GM18907 (cell line): ENCODE data around the gene RASL11B.
A peak's percentile ranks its signal among the peaks of the same experiment; 100 is the strongest.
"Not testable (repeated sequence)": the region's sequence is repeated elsewhere in the genome, so short reads cannot be mapped to it uniquely, and the experiment has no call there.

Experiments
- ATAC-seq: cut with Tn5 transposase; IDR thresholded peaks from one replicate; pipeline ENCODE4 v1.9.1; 2021; ENCODE audit warnings: mild to moderate bottlenecking, moderate library complexity; ENCODE audit not compliant: unreplicated experiment

Gene RASL11B, protein sequence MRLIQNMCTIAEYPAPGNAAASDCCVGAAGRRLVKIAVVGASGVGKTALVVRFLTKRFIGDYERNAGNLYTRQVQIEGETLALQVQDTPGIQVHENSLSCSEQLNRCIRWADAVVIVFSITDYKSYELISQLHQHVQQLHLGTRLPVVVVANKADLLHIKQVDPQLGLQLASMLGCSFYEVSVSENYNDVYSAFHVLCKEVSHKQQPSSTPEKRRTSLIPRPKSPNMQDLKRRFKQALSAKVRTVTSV

DNA sequence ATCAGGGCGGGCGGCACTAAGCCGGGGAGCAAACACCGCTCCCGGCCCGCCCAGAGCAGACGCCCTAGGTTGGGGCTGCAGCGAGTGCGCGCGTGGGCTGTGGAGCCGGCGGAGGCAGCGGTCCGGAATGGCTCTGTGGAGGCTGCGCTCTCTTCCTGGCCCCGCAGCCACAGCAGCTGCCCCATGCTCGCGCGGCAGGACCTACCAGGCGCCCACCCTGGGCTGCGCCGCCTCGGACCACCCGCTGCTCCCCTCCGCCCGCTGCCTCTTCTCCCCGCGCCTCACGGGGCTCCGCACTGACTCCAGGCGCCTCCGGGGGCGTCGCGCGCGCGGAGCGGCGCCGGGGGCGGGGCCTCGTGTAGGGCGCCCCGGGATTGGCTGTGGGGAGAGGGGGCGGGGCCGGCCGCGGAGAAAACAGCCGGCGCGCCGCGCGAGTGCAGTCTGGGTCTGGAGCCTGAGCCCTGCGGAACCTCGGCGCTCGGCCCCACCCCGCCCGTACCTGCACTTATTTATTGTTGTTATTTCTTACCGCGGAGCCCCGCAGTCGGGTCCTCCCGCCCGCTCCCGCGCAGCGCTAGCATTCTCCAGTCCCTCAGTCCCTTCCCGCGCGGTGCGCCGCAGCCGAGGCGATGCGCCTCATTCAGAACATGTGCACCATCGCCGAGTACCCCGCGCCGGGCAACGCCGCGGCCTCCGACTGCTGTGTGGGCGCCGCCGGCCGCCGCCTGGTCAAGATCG, at the start of gene RASL11B:
RASL11B (plus strand) TSS at position 439 of the 738 bp plus-strand sequence; CDS start at position 630, 191 bp downstream.
- ATAC-seq = peak; percentile 99

DNA sequence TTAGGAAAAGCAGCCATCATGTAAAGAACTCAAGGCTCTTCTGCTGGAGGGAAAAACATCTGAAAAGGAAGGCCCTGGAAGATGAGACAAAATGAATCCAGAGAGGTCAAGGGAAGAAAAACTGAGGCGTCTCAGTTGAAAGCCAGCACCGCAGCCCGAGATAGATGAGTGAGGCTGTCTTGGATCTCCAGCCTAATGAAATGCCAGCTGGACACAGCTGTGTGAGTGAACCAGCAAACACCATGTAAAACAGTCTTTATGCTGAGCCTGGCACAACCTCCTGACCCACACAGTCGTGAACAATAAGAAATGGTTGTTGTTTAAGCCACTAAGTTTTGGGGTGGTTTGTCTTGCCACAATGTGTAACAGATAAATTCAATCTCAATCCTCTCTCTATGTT, 48.6 kb upstream of the RASL11B start:
- no peak for ATAC-seq

DNA sequence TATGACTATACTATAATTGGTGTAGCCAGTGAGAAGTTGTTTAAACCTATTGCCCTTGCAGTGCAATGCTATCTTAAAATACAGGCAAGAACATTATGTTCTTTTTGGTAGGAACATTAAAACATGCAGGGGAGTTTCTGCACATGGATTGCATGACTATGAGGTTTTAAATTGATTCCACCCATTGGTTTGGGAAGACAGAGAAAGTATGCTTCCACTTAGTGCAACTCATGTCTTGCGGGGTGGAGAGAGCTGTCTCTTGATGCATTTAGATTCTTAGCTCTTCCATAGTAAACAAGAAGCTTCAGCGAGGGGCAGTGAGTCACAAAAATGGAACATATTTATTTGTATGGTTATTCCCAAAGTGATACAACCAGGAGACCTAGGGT, 39.5 kb upstream of the RASL11B start:
- ATAC-seq = no peak

DNA sequence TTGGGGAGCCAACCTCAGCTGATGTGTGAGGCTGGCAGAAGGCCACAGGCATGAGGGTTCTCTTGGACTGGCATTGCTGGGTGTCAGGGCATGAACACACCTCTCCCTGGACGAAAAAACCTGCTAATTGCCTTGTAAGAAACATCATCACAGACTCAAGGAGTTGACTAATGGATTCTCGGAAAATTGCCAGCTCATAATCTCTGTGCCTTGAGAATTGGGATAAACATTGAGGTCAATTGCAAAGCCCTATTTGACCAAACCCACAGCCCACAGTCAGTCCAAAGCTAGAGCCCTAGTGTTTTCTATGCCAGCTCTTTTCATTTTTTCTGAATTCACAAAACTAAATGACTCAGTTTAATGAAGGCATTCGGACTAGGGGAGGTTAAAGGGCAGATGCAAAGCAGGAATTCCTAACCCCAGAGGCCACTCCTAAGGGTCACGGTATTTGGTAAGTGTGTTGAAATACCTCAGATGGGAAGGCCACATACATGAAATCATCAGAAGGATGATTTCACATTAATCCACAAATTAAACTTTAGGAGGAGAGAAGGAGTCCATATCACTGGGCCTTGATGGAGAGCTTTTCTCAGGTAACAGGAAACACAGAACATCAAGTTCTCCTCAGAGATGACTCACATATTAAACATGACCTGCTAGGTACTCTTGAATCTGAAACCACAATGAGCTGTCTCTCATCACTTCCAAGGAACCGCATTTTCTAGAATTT, 39.0 kb upstream of the RASL11B start:
- no peak for ATAC-seq

DNA sequence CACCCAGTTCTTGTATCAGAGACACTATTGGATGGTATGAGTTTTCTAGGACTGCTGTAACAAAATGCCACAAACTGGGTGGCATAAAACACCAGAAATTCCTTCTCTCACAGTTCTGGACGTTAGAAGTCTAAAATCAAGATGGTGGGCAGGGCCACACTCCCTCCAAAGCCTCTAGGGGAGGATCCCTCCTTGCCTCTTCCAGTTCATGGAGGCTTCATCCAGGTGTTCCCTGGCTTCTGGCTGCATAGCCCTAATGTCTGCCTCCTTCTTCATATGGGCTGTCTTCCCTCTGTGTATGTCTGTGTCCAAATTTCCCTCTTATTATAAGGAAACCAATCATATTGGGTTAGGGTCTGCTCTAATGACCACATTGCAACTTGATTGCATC, 38.4 kb upstream of the RASL11B start:
- ATAC-seq = no peak

DNA sequence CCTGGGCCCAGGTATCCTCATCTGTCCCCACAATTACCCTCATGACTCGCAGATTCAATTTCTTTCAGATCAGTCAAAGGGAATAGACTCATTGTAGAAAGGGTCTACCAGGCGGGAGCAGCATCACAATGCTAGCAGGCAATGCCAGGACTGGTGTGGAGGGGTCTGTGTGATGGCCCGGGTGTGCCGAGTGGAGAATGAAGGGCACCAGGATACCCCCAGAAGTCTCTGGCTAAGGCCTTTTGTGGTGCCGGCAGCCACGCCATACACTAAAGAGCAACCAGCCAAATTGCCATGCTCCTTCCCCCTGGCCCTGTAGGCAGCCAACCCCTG, 37.9 kb upstream of the RASL11B start:
- ATAC-seq = no peak

DNA sequence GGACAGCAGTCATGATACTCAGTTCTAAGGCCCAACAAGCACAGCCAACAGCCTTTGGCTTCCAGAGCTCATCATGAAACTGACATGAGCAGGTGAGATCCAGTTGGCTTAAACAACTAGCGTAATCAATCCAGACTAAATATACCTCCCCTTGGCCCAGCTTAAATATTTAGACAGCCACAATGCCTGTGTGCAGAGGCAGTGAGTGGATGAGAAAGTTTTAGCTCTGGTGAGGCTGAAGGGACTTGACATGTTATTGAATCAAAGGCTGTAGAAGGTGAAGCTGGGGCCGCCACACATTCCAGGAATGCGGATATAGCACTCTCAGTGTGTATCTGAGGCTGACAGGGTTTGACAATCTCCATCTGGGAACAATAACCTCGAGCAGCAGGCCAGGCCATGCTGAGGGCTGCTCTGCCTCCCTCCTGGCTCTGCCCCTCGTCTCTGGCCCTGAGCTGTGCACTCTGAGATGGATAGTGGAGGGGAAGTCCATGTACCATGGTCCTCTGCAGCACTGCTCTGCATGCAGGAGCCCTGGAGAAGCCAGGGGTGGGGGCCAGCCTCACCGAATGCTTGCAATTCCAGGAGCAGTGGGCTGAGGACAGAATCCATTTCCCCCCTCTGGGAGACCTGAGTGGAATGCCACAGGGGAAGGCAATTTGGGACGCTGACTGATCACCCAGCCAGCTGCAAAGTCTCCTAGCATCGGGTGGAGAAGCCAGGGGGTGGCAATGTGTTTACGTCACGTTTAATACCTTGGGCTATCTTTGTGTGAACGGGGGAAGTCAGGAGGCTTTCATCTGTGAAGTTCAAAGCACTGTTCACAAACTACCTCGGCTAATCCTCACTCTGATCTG, 37.3 kb upstream of the RASL11B start:
- no peak for ATAC-seq

DNA sequence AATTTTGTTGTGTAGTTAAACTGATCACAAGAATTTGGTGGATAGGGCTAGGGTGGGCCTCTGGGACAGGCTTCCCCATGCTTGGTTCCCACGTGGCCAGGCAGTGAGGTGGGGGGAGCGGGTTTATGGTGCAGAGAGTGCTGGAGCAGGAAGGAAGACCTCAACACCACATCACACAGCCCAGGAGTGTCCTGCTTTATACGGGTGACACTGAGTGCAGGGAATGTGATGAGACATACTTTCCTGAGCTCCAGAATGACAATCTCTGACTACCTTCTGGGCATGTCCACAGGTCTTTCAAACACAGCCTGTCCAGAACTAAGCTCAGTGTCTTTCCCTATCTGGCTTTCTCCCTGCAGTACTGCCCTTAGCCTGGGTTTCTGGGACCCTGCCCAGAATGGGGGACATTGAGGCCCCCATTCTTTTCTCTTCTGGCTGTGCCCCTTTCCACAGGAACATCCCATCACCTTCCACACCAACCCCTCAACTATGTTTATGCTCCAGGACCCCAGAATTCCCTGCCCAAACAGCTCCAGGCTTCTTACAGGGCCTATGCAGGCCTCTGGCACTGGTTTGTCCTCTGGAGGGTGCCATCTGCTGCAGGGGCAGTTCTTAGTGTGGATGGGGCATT, 36.5 kb upstream of the RASL11B start:
- ATAC-seq = no peak

DNA sequence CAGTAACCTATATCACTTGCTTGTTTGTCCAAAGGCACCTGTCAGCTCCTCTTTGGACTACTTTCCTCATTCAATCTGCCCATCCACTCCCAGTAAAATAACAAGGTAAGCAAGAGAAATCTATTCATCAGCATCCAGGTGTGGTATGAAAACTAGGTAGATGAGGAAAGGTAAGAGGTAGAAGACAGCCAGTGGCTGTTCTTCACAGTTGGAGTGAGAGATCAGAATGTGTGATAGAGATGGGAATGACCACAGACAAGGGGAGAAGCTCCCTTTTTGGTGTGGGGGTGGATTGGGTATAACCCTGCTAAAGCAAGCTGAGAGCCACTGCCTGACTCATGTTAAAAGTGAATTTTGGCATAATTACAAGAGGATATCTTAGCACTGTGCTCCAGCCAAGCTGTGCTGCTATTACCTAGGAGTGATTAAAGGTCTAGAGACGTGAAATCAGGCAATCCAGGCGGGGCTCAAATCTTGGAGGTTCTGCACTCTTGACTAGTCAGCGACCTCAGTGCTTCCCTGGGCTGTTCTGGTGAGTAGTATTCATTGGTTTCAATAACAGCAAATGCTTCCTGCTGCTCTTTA, 28.1 kb upstream of the RASL11B start:
- no peak for ATAC-seq

DNA sequence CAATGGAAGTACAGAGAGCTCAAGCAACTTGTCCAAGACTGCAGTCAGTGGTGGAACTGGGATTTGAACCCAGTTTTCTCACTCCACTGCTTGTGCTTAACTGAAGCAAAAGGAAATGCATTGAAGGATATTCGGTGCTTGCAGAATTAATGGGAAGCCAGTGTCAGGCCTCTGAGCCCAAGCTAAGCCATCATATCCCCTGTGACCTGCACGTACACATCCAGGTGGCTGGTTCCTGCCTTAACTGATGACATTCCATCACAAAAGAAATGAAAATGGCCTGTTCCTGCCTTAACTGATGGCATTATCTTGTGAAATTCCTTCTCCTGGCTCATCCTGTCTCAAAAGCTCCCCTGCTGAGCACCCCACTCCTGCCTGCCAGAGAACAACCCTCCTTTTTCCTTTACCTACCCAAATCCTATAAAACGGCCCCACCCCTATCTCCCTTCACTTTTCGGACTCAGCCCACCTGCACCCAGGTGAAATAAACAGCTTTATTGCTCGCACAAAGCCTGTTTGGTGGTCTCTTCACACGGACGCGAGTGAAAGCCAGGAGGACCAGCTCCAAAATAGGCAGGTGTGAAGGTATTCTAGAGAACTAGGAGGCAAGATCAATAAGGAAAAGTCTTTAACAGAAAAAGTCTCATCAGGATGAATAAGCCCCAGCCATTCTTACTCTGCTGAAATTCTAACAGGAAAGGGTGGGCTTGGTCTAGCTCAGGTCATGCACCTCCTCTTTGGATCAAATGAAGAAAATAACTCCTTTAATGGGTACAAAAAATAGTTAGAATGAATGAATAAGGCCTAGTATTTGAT, 27.3 kb upstream of the RASL11B start:
- not testable (repeated sequence) for ATAC-seq

DNA sequence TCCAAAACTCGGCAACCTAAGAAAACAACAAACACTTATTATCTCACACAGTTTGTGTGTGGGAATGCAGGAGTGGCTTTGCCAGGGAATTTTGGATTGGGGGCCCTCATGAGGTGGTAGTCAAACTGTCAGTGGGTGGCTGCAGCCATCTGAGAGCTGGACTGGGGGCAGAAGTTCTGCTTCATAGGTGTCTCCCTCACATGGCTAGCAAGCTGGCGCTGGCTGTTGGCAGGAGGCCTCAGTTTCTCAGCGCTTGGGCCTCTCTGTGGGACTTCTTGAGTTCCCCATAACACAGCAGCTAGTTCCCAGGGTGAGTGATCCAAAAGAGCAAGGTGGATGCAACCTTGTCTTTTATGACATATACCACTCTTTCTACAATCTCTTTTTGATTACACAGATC, 26.0 kb upstream of the RASL11B start:
- no peak for ATAC-seq

DNA sequence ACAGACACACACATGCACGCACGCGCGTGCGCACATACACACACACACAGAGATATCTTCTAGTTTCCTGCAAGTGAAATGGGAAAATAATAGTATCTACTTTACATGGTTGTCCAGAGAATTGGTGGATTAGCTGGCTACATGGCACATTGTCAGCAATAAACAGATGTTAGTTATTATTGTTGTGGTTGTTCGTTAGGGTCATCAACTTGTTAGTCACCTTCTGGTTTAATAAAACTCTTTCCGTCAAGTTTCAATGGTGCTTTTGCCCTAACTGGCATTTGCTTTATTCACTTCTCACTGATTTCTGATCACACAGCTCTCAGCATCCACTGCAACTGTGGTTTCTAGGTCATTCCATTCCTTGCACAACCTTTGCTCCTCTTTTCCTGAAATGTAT, 25.4 kb upstream of the RASL11B start:
- ATAC-seq = no peak

DNA sequence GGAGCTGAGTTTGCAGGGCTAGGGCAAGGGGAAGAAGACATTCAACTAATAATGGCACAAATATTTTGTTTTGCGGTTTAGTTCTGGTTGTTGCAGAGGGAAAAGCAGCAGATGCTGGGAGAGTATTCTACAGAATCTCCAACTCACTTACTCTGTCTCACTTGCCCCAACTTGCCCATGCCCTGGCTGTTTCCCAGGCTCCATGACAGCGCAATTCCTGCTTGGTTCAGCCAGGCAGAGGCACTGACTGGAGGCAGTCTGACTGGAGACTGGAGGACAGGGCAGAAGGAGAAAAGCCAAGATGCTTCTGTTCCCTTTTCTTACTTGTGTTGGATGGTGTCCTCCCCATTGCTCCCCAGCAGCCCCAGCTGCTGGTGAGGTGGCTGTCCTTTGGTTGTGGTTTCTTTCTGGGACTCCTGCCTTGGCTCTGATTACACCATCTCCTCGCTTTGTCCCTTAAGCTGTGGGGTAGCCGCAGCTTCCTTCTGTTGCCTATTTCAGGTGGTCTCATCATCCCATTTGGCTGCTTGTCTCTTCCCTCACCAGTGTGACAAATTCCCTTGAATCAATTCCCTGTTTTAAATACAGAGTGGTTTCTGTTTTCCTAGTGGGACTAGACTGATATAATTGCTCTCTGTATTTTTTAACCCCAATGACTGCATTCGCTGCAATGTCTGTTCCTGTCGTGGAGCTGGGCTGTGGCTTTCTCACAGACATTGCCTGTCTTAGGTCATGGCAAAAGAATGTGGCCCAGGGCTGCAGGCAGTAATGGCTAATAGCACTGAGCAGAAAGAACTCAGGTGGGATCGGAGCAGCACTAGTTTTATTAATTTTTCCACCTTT, 24.2 kb upstream of the RASL11B start:
- no peak for ATAC-seq

DNA sequence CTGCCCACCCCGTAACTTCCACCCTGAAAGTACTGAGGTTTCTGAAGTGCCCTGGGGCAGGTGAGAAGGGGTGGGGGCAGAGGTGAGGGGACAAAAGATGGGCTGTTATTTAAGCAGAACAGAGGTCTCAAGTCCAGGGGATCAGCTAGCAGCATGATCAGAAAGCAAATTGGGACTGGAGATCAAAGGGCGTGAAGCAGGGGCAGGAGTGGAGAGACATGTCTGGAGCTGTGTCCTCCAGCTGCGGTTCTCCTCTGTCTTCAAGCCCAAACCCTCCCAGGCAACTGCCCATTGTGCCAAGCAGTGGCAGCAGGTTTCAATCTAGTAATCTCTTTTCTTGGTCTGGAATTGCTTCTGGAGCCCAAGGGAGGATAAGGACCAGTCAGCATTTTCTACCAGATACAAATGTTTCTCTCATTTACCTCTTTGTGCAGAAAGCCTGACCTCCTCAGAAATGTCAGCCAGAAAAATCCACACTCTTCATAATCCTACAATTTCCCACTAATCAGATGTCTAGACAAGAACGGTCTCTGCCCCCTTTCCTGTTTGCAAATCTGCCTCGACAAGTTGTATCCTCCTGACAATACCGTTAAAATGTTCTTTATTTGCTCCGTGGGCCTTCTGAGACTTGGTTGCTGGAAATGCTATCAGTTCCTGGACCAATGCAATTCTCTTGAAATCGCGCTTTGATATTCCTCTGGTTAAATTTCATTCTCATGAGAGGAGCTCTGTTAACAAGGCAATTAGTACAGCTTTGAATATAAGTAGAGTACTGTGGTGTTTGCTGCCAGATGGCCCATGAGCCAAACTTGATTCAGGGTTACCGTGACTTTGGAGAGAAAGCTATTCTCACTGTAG, 23.2 kb upstream of the RASL11B start:
- no peak for ATAC-seq

DNA sequence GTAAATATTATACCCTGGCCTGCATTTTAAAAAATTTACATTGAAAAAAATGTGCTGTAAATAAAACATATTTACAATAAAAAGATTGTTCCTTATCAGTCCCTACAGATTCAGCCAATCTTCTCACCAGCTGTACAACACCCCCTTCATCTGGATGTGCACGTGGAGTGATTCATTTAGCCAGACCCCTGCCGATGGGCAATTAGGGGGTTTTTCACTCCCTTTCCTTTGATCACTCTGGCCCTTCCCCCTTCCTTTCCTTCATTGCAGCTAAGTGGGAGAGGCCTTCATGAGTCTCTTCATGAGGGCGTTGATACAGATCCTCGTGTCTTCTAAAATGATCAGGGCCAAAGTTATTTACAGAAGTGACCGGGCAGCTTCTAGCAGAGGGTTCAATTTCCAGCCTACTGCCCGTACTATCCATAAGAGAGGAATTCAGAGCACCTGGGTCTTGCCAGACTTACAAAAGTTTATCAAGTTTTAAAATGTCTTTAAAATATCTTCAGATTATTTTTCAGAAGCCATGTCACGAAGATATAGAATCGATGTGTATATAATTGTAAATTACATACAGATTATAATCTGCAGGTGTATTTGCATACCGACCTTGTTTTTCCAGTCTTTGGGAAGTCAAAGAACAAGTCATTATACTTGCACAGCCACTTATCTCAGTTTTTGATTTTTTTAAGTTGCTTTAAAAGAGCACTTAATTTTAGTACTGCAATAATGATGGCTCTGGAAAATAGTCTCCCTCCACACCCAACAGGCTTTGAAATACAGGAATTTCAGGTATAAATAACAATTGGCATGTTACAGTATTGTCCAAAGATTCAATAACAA, 21.4 kb upstream of the RASL11B start:
- ATAC-seq = no peak

DNA sequence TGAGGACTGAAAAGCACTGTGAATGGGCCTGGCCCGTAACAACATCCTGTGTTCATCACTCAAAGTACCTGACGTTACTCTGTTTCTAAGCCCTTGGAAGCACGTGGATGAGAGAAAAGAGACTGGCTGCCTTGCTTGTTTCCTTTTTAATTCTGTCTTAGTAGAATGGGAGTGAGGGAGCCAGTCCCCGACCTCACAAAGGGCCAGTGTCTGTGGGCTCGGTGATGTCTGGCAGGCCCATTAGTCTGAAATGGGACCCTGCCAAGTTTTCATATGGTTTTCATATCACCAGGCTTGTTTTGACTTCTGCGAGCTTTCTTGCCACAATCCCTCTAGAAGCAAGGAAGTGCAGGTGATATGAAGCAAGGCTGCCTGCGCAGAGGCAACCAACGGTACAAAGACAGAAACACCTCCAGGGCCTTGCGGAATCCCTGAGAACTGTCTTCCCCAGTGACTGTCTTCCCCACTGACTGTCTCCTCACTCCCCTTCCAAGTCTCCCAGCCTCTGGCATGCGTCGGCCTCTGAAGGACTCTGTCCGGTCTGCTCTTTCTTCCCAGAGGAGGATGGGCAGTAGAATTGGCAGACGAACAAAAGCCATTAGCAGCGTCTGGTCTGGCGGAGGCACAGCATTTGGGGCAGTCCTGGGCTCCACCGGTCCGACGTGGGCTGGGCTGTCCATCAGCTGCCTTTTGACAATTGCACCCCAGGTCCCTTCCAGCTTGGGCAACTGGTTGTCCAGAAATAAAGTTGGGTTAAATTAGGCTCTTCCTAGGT, 20.2 kb upstream of the RASL11B start:
- ATAC-seq = no peak
